ENCODE results near the gene SPPL2B.

GRCh38 chr19:2330632-2331284 is 2.3 kb downstream of the SPPL2B start:
- TF ChIP-seq POLR2A (IDR thresholded peaks at IDR 0.05) (no peak), CTCF (IDR thresholded peaks at IDR 0.05) (no peak)

All from suprapubic skin (tissue), 3 donors.